Nephron progenitor cell (in vitro differentiated cells): Measurements from ENCODE around the gene HPRT1.

ENCODE experiments used
- DNase-seq: peaks from one replicate; pipeline ENCODE4 v3.0.0; 2021
- H3K27ac Mint-ChIP-seq: 2 replicates; pipeline ENCODE4 v1.8.0; 2021; ENCODE audit warnings: mild to moderate bottlenecking, moderate library complexity, mixed read lengths
- H3K27me3 Mint-ChIP-seq: 2 replicates; pipeline ENCODE4 v1.8.0; 2021; ENCODE audit warnings: mild to moderate bottlenecking, low read depth, mixed read lengths; ENCODE audit not compliant: poor library complexity
- H3K36me3 Mint-ChIP-seq: 2 replicates; pipeline ENCODE4 v1.8.0; 2021; ENCODE audit warnings: low read depth, mixed read lengths
- H3K4me1 Mint-ChIP-seq: 2 replicates; pipeline ENCODE4 v1.8.0; 2021; ENCODE audit warnings: mixed read lengths
- H3K4me3 Mint-ChIP-seq: 2 replicates; pipeline ENCODE4 v1.8.0; 2021; ENCODE audit warnings: mild to moderate bottlenecking, moderate library complexity, mixed read lengths
- H3K9me3 Mint-ChIP-seq: 2 replicates; pipeline ENCODE4 v1.8.0; 2021; ENCODE audit warnings: mild to moderate bottlenecking, moderate library complexity, mixed read lengths
- CTCF ChIP-seq: fragments of 200-600 bp; sonication (generic); IDR thresholded peaks from 2 replicates; pipeline ENCODE4 v1.5.0; 2021; ENCODE audit warnings: antibody characterized with exemption

HPRT1 gene

GRCh38 chrX:134548257-134549201 is 88.6 kb downstream of the HPRT1 start:
- Mint-ChIP-seq H3K27ac (peak overlapping the region; percentile 99), H3K9me3 (peaks cover 48% of the 10 kb centered on the region), H3K27me3 (peaks cover 13% of the 10 kb centered on the region), H3K4me3 (peak overlapping the region; percentile 92), H3K4me1 (peaks cover 66% of the 10 kb centered on the region), H3K36me3 (no peaks in the 10 kb centered on the region)
- DNase-seq = no peak
- TF ChIP-seq CTCF = no peak
